Endothelial cell of umbilical vein (primary cell): ENCODE measurements around the gene MAGI3. TPM values are rescaled to one million over a fixed set of nuclear protein-coding genes. Genes with fewer than 3 reads are reported as not detected.
"Not testable (repeated sequence)": the region's sequence is repeated elsewhere in the genome, so short reads cannot be mapped to it uniquely, and the experiment has no call there.

ENCODE experiments used
- BruUV-seq: library from RNA; stranded (reverse); fragments of 400-500 nt; replicated peaks from 2 replicates; lab custom pipeline; 2021; lab: Mats Ljungman, UMichigan
- CTCF ChIA-PET: fragments of 300-600, 350-600 bp; sonication (Branson Sonifier 250); formaldehyde crosslinking; loops from one replicate; lab custom pipeline; 2021; ENCODE audit warnings: antibody characterized with exemption, inconsistent platforms; lab: Charles Lee
- POLR2A ChIA-PET: fragments of 300-600, 350-600 bp; sonication (Branson Sonifier 250); formaldehyde crosslinking; loops from one replicate; lab custom pipeline; 2021; ENCODE audit warnings: antibody characterized with exemption, inconsistent platforms; lab: Charles Lee
- DNase-seq: peaks from one replicate; pipeline ENCODE4 v3.0.0-alpha.2; 2011; ENCODE audit warnings: low read depth, low spot score
- FAIRE-seq: peaks from 2 replicates; lab custom pipeline; 2011; peaks lifted over from hg19 to GRCh38; lab: Jason Lieb, UNC
- H2AFZ ChIP-seq: 2 replicates; pipeline ENCODE4 v1.6.0; 2012; ENCODE audit warnings: low read depth, low read length, control low read depth, inconsistent platforms
- H3K27ac ChIP-seq: 2 replicates; pipeline ENCODE4 v1.5.1; 2011; ENCODE audit warnings: low read depth, mild to moderate bottlenecking, control low read depth, low read length, moderate library complexity; ENCODE audit not compliant: insufficient read depth
- H3K27me3 ChIP-seq, 2 experiments: 2 replicates each; pipeline versions ENCODE4 v1.6.0 to v1.6.1; 2011; ENCODE audit warnings: low read length in 2 of 2, mixed read lengths in 1 of 2; ENCODE audit not compliant: control insufficient read depth in 2 of 2, insufficient read depth in 2 of 2
- H3K36me3 ChIP-seq, 2 experiments: 2 replicates in 1 of 2; 3 replicates in 1 of 2; pipeline ENCODE4 v1.5.1; 2011; ENCODE audit warnings: low read length in 2 of 2, mild to moderate bottlenecking in 1 of 2, moderate library complexity in 1 of 2; ENCODE audit not compliant: control insufficient read depth in 2 of 2, insufficient read depth in 2 of 2; ENCODE audit errors: extremely low read depth in 1 of 2
- H3K4me1 ChIP-seq: 3 replicates; pipeline ENCODE4 v1.5.1; 2011; ENCODE audit warnings: mild to moderate bottlenecking, low read length; ENCODE audit not compliant: control insufficient read depth, insufficient read depth; ENCODE audit errors: extremely low read depth
- H3K4me2 ChIP-seq: 2 replicates; pipeline ENCODE4 v1.6.1; 2011; ENCODE audit warnings: low read length, control low read depth, mixed read lengths; ENCODE audit not compliant: insufficient read depth
- H3K4me3 ChIP-seq, 3 experiments: fragments of 200-600 bp in 1 of 3; sonication (generic), shearing (Covaris generic) in 1 of 3; replicated peaks in 1 of 3; 2 replicates each; pipeline ENCODE4 v1.5.1; 2011 to 2016; ENCODE audit warnings: control low read depth in 3 of 3, low read length in 3 of 3, mild to moderate bottlenecking in 2 of 3, inconsistent platforms in 1 of 3, low read depth in 1 of 3, moderate library complexity in 1 of 3; ENCODE audit not compliant: insufficient read depth in 1 of 3
- H3K79me2 ChIP-seq: 2 replicates; pipeline ENCODE4 v1.6.0; 2012; ENCODE audit warnings: low read length, inconsistent platforms; ENCODE audit not compliant: control insufficient read depth, insufficient read depth
- H3K9ac ChIP-seq: replicated peaks from 2 replicates; pipeline ENCODE3; 2011; ENCODE audit warnings: low read length, control low read depth; ENCODE audit not compliant: insufficient read depth; ENCODE audit errors: extremely low read depth
- H3K9me1 ChIP-seq: replicated peaks from 3 replicates; pipeline ENCODE4 v1.6.0; 2011; ENCODE audit warnings: mild to moderate bottlenecking, low read length; ENCODE audit not compliant: control insufficient read depth, insufficient read depth; ENCODE audit errors: extremely low read depth
- H3K9me3 ChIP-seq: replicated peaks from 2 replicates; pipeline ENCODE4 v1.5.1; 2012; ENCODE audit warnings: low read length, inconsistent platforms; ENCODE audit not compliant: control insufficient read depth, insufficient read depth
- H4K20me1 ChIP-seq: replicated peaks from 2 replicates; pipeline ENCODE3; 2011; ENCODE audit warnings: mild to moderate bottlenecking, low read length; ENCODE audit not compliant: control insufficient read depth, insufficient read depth; ENCODE audit errors: extremely low read depth
- CTCF ChIP-seq, 2 donors: IDR thresholded peaks; 1 replicate in 1 of 2; 2 replicates in 1 of 2; pipeline ENCODE4 v1.5.1; 2011; ENCODE audit warnings: low read length in 2 of 2, mild to moderate bottlenecking in 2 of 2, moderate library complexity in 2 of 2, control low read depth in 1 of 2, inconsistent platforms in 1 of 2, low read depth in 1 of 2; ENCODE audit not compliant: insufficient read depth in 1 of 2; ENCODE audit errors: extremely low read depth in 1 of 2
- EZH2 ChIP-seq: IDR thresholded peaks from 2 replicates; pipeline ENCODE4 v1.6.1; 2012; ENCODE audit warnings: borderline replicate concordance, low read depth, mild to moderate bottlenecking, moderate library complexity, low read length, inconsistent platforms; ENCODE audit not compliant: severe bottlenecking
- FOS ChIP-seq: IDR thresholded peaks from 2 replicates; pipeline ENCODE4 v1.6.1; 2011; ENCODE audit warnings: mild to moderate bottlenecking, low read length, moderate library complexity, borderline replicate concordance; ENCODE audit not compliant: insufficient read depth
- GATA2 ChIP-seq: IDR thresholded peaks from 2 replicates; pipeline ENCODE4 v1.7.0; 2011; ENCODE audit warnings: low read depth, mild to moderate bottlenecking, moderate library complexity, mixed read lengths, low read length; ENCODE audit not compliant: insufficient read length, insufficient read depth
- JUN ChIP-seq: IDR thresholded peaks from 2 replicates; pipeline ENCODE4 v1.6.1; 2011; ENCODE audit warnings: borderline replicate concordance, low read depth; ENCODE audit not compliant: insufficient read length, insufficient read depth
- MYC ChIP-seq: IDR thresholded peaks from one replicate; pipeline ENCODE4 v1.6.1; 2011; ENCODE audit warnings: mild to moderate bottlenecking, low read depth, low read length
- POLR2A ChIP-seq: IDR thresholded peaks from 2 replicates; pipeline ENCODE4 v1.6.1; 2012; ENCODE audit warnings: low read depth, mild to moderate bottlenecking, control low read depth, low read length
- POLR2AphosphoS5 ChIP-seq: IDR thresholded peaks from 2 replicates; pipeline ENCODE4 v1.6.1; 2012; ENCODE audit warnings: low read depth, mild to moderate bottlenecking, control low read depth, low read length, moderate library complexity; ENCODE audit not compliant: insufficient read depth
- dilution Hi-C: fragments of 300-500 bp; cut with MboI; formaldehyde crosslinking; loops from one replicate; pipeline ENCODE4 v1.15.0; 2019; ENCODE audit warnings: low sequenced_read_pairs; ENCODE audit not compliant: extremely low pct_ligation_motif_present
- intact Hi-C: fragments of 100-400 bp; cut with micrococcal nuclease; formaldehyde crosslinking; loops from one replicate; pipeline ENCODE4 v1.10.0; 2022
- polyA plus RNA-seq, 4 experiments: library from polyadenylated mRNA; depleted of rRNA in 3 of 4; stranded (reverse) in 3 of 4; unstranded in 1 of 4; fragments of >200 nt; gene quantifications; 2 replicates each; pipeline versions ENCODE4 v1.2.1 to v1.2.3, GENCODE V29; 2011 to 2012; ENCODE audit warnings: missing spikeins in 1 of 4
- total RNA-seq: library from RNA; stranded (reverse); gene quantifications from 2 replicates; pipeline ENCODE4 v1.2.3, GENCODE V29; 2021
- TF ChIP-seq, protein P1 (sequence below): IDR thresholded peaks from 2 replicates; pipeline ENCODE4 v1.6.1; 2011; ENCODE audit not compliant: insufficient read depth, insufficient read length

The MAGI3 gene
- total and polyA plus RNA-seq, 2 donors (not counting 3 experiments of a cell fraction or from before 2014, with no cell fraction given) = 2.8 to 16.1 TPM

DNA sequence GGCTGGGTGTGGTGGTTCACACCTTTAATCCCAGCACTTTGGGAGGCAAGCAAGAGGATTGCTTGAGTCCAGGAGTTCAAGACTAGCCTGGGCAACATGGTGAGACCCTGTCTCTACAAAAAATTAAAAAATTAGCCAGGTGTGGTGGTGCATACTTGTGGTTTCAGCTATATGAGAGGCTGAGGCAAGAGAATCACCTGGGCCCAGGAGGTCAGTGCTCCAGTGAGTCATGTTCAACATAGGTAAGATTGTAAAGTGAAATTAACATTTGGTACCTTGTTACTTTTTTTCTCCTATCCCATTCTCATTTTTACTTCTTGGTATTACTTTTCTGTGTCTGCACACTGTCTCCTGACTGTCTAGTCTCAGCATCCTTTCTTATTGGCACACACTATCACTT lies 19.0 kb downstream of the MAGI3 start:
- BruUV-seq = no TSS peak
- H3K4me2 ChIP-seq = no peak overlapping the region
- dilution Hi-C loops = no loop called here
- no peak overlapping the region for H2AFZ ChIP-seq
- no peak overlapping the region for H3K27ac ChIP-seq
- H3K9me1 ChIP-seq = no peaks in the 10 kb centered on the region
- H3K36me3 ChIP-seq = no peaks in the 10 kb centered on the region
- H3K4me3 ChIP-seq = no peak overlapping the region
- ChIA-PET POLR2A (no interaction called here), CTCF (no interaction called here)
- H4K20me1 ChIP-seq = no peaks in the 10 kb centered on the region
- no peak for FAIRE-seq
- no peaks in the 10 kb centered on the region for H3K27me3 ChIP-seq
- H3K9ac ChIP-seq = no peak overlapping the region
- H3K79me2 ChIP-seq = peaks cover 3% of the 10 kb centered on the region
- intact Hi-C loops = no loop called here
- H3K4me1 ChIP-seq = peaks cover under 1% of the 10 kb centered on the region
- no peaks in the 10 kb centered on the region for H3K9me3 ChIP-seq
- no peak for TF ChIP-seq MYC
- TF ChIP-seq POLR2AphosphoS5 = no peak
- no peak for TF ChIP-seq POLR2A
- TF ChIP-seq JUN = no peak
- TF ChIP-seq GATA2 = no peak
- TF ChIP-seq, protein P1, sequence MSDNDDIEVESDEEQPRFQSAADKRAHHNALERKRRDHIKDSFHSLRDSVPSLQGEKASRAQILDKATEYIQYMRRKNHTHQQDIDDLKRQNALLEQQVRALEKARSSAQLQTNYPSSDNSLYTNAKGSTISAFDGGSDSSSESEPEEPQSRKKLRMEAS = no peak
- no peak for TF ChIP-seq FOS
- TF ChIP-seq CTCF (IDR thresholded peaks at IDR 0.05; ENCODE audit: extremely low read depth in 1 of 2, insufficient read depth in 1 of 2, low read depth in 1 of 2, low read length in 2 of 2) = no peak
- TF ChIP-seq EZH2 = no peak
- no peak for DNase-seq

GRCh38 chr1:113412020-113412419 lies 21.7 kb downstream of the MAGI3 start:
- POLR2A ChIA-PET, H2AFZ ChIP-seq, H3K4me1 ChIP-seq, H4K20me1 ChIP-seq, dilution Hi-C loops, H3K27ac ChIP-seq, BruUV-seq, DNase-seq, H3K36me3 ChIP-seq, H3K4me3 ChIP-seq, H3K9ac ChIP-seq, H3K9me3 ChIP-seq, H3K9me1 ChIP-seq, H3K4me2 ChIP-seq, CTCF ChIA-PET, H3K79me2 ChIP-seq, H3K27me3 ChIP-seq, FAIRE-seq: not testable (repeated sequence)
- intact Hi-C loops = loop anchor here (1.0 kb wide), 1 partner anchor 41 kb away; no protein-coding TSS in a partner anchor
